Spinal cord (tissue), 10 donors: Measurements from ENCODE around the gene CDC7. TPM values are rescaled to one million over a fixed set of nuclear protein-coding genes. Genes with fewer than 3 reads are reported as not detected.

ENCODE experiments used
- DNase-seq, 6 donors: peaks; one replicate each; pipeline versions ENCODE4 v3.0.0 to v3.0.0-alpha.2; 2013 to 2015; ENCODE audit warnings: low spot score in 6 of 6, low read depth in 4 of 6
- H3K27ac ChIP-seq: one replicate; pipeline ENCODE4 v1.5.1; 2013; ENCODE audit warnings: low read depth, low read length, control low read depth
- H3K27me3 ChIP-seq: one replicate; pipeline ENCODE4 v1.6.1; 2013; ENCODE audit warnings: low read length; ENCODE audit not compliant: control insufficient read depth, insufficient read depth
- H3K36me3 ChIP-seq: one replicate; pipeline ENCODE4 v1.6.1; 2013; ENCODE audit warnings: low read length; ENCODE audit not compliant: control insufficient read depth, insufficient read depth
- H3K4me1 ChIP-seq: one replicate; pipeline ENCODE4 v1.6.1; 2013; ENCODE audit warnings: low read length; ENCODE audit not compliant: control insufficient read depth, insufficient read depth
- H3K4me3 ChIP-seq: one replicate; pipeline ENCODE4 v1.5.1; 2013; ENCODE audit warnings: low read depth, low read length, control low read depth
- H3K9me3 ChIP-seq: one replicate; pipeline ENCODE4 v1.6.1; 2013; ENCODE audit warnings: low read length; ENCODE audit not compliant: control insufficient read depth, insufficient read depth
- WGBS: methylation state at CpG from one replicate; pipeline ENCODE4 v1.1.5; 2013; ENCODE audit warnings: missing lambda C conversion rate; ENCODE audit not compliant: insufficient coverage; 5-methylcytosine and 5-hydroxymethylcytosine counted together
- polyA plus RNA-seq, 2 donors: library from polyadenylated mRNA; unstranded; fragments of 120-200 nt; gene quantifications; one replicate each; pipeline ENCODE4 v1.2.1, GENCODE V29; 2013; ENCODE audit not compliant: insufficient read length in 2 of 2
- total RNA-seq, 2 donors: library from RNA; depleted of rRNA in 1 of 2; stranded (reverse); fragments of 120-200 nt in 1 of 2; fragments of >200 nt in 1 of 2; gene quantifications; one replicate each; pipeline versions ENCODE4 v1.2.3 to v1.2.4, GENCODE V29; 2013 to 2014
- donor health status: healthy.

CDC7 gene
- total and polyA plus RNA-seq, 4 donors = 16.5 to 30.1 (median 23.0) TPM

DNA sequence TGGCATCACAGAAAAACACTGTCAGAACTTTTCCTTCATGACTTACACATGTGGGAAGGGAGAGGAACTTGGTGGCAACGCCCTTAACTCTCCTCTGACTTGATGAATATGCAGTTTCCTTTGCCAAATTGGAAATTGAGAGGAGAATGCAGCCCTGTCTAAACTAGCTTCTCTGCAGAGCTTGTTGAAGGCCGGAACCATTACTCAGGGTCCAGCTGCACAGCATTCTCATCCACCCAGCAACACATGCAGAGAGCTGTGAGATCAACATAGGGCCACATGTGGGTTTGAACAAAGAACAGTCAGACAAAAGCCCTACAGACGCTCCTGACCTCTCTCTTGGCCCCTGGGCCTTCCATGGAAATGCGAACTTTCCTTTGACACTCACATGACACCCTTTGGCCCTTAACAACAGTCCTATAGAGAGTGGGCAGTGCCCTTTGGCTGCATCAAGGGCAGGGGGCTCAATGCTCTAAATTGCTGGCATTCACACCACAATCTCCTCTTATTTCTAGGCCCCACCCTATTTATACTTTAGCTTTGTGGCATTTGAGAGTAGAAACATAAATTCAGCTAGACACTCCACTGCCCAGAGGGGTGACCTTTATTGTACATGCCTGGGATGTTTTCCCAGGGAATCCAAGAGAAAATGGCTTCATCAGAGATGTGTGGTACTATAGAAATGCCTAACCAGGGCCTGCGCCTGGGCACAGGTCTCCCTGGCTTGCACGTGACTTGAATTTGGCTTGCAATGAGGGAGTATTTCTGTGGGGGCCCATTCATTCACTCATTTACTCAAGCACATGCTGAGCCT is 64.4 kb downstream of the CDC7 start:
- Histone ChIP-seq H3K9me3 (no peaks in the 10 kb centered on the region), H3K27ac (peak overlapping the region; percentile 70), H3K27me3 (no peaks in the 10 kb centered on the region), H3K36me3 (no peaks in the 10 kb centered on the region), H3K4me1 (peaks cover 11% of the 10 kb centered on the region), H3K4me3 (no peak overlapping the region)
- peak in 2 of 6 donors; percentile 17 to 70 for DNase-seq
- WGBS = 32% methylated on average over 4 of the region's 6 CpGs

DNA sequence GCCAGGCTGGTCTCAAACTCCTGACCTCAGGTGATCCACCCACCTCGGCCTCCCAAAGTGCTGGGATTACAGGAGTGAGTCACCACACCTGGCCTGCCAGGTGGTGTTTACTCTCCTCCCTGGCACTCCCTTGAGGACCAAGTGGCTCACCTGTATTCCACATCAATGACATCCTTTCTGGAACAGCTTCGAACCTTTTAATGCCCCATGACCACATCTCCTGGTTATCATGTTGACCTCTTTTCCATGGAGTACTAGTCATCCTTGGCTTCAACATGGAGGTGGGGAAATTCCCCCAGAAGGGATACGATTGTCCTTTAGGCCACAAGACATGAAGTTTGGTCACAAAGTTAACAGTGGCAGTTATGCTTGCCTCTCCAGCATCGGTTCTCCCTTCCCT is 66.9 kb downstream of the CDC7 start:
- Histone ChIP-seq H3K4me1 (peaks cover 11% of the 10 kb centered on the region), H3K36me3 (no peaks in the 10 kb centered on the region), H3K27me3 (no peaks in the 10 kb centered on the region), H3K4me3 (no peak overlapping the region), H3K9me3 (no peaks in the 10 kb centered on the region), H3K27ac (no peak overlapping the region)
- WGBS = 92% methylated on average over 4 of the region's 4 CpGs
- DNase-seq = no peak

DNA sequence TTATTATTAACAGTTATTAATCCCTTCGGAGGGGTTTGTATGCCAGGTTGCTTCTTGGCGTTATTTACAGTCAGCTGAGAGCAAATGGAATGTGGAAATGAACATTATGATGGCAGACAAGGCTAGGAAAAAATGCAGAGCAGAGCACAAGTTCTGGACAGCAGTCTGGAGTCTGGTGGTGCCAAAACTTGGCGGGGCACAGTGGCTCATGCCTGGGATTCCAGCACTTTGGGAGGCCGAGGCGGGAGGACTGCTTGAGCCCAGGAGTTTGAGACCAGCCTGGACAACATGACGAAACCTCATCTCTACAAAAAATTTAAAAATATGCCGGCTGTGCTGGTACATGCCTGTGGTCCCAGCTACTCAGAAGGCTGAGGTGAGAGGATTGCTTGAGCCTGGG is 67.6 kb downstream of the CDC7 start:
- no peaks in the 10 kb centered on the region for H3K9me3 ChIP-seq
- H3K4me3 ChIP-seq = no peak overlapping the region
- WGBS = 99% methylated on average over 6 of the region's 7 CpGs
- no peak for DNase-seq
- H3K4me1 ChIP-seq = peaks cover 11% of the 10 kb centered on the region
- H3K36me3 ChIP-seq = no peaks in the 10 kb centered on the region
- H3K27ac ChIP-seq = no peak overlapping the region
- H3K27me3 ChIP-seq = no peaks in the 10 kb centered on the region

DNA sequence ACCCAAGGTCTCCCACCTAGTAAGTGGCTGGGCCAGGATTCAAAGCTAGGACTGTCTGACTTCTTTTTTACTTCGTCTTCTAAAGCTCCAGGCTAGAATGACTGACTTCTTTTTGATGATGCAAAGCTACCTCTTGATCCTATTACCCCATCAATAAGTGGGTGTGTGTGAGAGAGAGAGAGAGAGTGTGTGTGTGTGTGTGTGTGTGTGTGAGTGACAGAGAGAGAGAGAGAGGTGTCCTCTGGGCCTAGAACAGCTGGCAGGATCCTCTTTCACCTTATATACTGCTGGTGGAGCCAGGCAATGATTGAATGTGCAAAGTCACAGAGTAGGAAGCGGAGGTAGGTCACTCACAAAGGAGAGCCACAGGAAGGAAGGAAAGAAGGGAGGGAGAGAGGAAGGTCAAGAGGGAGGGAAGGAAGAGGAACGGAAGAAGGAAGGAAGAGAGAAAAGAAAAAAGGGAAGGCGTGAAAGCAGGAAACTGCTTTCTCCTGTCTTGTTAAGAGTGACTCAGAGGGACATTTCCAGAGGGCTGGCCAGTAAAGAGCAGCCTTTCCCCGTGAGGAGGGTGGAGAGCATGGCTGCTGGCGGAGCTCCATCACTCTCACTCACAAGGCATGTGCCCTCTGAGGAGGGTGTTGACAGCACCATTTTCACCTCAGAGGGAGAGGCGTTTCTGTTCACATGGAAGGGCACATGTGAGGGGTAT is 68.9 kb downstream of the CDC7 start:
- Histone ChIP-seq H3K36me3 (no peaks in the 10 kb centered on the region), H3K27ac (no peak overlapping the region), H3K4me3 (no peak overlapping the region), H3K9me3 (no peaks in the 10 kb centered on the region), H3K4me1 (peaks cover 11% of the 10 kb centered on the region), H3K27me3 (no peaks in the 10 kb centered on the region)
- DNase-seq = peak in 1 of 6 donors; percentile 29
- 85% methylated on average over 4 of the region's 7 CpGs for WGBS

DNA sequence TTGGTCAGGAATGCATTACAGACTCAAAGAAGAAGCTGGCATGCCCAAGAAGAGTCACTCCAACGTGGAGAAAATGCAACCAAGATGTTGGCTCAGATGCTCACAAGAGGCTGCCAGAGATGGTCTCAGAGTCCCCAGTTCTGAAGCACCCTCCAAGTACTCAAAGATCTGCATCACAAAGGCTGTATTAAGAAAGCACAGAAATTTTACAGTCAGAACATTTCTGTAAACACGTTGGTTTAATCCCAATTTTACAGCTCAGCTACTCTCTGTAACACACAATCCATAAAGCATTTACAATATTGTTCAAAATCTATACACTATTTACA is 69.4 kb downstream of the CDC7 start:
- Histone ChIP-seq H3K27me3 (no peaks in the 10 kb centered on the region), H3K9me3 (no peaks in the 10 kb centered on the region), H3K4me3 (no peak overlapping the region), H3K4me1 (peaks cover 9% of the 10 kb centered on the region), H3K27ac (no peak overlapping the region), H3K36me3 (no peaks in the 10 kb centered on the region)
- no peak for DNase-seq
- 93% methylated on average over 2 of the region's 2 CpGs for WGBS

DNA sequence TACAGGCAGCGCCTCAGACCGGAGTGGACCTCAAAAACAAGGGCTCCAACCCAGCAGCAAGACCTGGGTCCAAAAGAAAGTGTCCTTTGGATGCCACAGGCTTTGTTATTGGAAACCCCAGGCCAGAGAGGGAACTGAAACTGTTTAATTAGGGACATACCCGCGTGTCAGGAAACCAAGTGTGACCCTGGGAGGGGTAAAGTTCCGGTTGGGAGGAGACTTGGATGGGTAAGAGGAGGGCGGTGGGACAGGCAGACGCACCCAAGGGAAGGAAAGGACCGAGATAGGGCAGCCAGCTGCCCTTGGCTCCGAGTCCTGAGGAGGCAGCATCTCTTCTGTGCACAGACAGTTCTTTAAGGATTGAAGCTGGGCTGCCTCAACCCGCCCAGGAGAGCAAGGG is 71.4 kb downstream of the CDC7 start:
- no peak overlapping the region for H3K27ac ChIP-seq
- no peaks in the 10 kb centered on the region for H3K27me3 ChIP-seq
- 84% methylated on average over 10 of the region's 10 CpGs for WGBS
- no peaks in the 10 kb centered on the region for H3K36me3 ChIP-seq
- no peaks in the 10 kb centered on the region for H3K9me3 ChIP-seq
- H3K4me1 ChIP-seq = no peaks in the 10 kb centered on the region
- DNase-seq = no peak
- no peak overlapping the region for H3K4me3 ChIP-seq

Other genes with a start within 250 kb of the CDC7 start
- 10 to 100 TPM in 1 of 2 donors, 1 to 10 TPM in 1; 9.1 to 15.1 TPM for gene HFM1, start 96.0 kb upstream of the CDC7 start, total RNA-seq
- 1 to 10 TPM; 7.1 to 9.2 TPM for gene HFM1, start 96.0 kb upstream of the CDC7 start, polyA plus RNA-seq